Putamen (tissue), 1 donor: ENCODE results near the gene PIGV.
"Not testable (repeated sequence)": the region's sequence is repeated elsewhere in the genome, so short reads cannot be mapped to it uniquely, and the experiment has no call there.

Experiments
- DNase-seq: peaks from one replicate; pipeline ENCODE4 v3.0.0-alpha.2; 2016; ENCODE audit warnings: low spot score

Gene PIGV

DNA sequence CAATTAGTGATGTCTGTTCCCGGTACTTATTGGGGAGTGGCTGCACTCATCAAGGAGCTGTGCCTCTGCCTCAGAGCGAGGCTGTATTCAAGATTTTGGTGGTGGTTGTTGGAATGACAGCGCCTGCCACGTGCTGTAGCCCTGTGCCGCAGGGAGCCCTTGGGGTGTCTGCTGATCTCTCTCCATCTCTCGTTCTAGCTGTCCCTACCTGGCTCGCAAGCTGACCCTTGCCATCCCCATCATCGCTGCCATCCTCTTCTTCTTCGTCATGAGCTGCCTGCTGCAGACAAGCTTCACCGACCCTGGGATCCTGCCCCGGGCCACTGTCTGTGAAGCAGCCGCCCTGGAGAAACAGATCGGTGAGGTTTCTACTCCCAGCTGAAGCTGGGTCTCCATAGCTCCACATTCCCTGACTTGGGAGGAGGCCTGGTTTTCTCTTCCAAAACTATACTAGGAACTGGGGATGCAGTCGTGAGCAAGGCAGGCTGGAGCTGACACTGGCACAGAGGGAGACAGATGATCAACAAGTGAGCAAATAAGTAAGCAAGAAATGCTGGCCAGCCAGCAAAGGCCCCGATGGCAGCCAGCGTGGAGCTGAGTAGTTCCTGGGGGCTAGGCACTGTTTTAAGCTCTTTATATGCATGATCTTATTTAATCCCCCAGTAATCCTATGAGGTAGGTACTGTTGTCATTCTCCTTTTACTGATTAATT lies 44.7 kb downstream of the PIGV start:
- no peak for DNase-seq

DNA sequence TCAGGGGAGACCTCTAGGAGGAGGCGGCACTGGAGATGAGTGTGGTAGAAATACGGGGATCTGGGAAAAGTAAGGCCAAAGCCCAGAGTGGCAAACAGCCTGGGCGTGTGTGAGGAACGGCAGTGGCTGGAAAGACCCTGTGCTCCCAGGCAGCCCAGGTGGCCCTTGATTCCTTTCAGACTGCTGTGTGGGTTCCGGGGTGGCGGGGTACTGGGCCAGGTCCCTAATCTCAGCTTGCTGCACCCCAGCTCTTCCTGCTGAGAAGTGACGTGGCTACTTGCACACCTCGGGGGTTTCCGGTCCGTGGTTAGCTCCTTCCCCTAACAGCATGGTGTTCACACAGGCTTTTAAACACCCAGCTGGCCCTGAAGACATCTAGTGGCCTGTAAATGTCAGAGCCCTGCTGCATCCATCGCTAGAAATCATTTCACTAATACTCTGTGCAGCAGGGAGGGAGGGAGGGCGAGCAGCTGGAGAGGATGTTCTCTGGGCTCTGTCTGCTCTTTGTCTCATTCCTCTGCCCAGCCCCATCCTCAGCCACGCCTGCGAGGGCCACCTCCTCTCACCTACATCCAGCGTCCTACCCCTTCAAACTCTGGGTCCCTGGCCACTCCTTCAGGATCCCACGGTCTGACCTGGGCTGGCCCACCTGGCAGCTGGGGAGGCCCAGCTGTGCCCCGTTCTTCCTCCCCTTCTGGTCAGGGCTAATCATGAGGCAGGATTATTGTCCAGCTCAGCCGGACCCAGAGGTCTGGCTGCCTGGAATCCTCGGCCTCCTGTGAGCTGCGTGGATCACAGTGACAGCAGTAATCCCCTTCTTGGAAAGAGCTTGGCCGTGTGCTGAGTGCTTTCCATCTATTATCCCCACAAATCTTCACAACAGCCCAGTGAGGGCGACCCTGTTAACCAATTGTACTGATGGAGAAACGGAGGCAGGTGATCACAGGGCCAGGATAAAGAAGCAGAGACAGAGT lies 46.0 kb downstream of the PIGV start:
- no peak for DNase-seq

DNA sequence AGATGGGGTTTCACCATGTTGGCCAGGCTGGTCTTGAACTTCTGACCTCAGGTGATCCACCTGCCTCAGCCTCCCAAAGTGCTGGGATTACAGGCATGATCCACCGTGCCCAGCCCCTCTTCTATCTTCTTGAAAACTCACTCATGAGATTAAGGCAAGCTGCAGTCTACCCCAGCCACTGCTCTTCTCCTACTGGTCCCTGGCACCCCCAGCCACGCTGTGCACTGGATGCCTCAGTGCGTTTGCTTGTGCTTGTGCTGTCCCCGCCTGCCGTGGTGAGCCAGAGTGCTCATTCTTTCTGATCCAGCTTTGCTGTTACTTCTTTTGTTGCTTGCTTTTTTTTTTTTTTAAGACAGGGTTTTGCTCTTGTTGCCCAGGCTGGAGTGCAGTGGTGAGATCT lies 49.9 kb downstream of the PIGV start:
- DNase-seq = not testable (repeated sequence)

DNA sequence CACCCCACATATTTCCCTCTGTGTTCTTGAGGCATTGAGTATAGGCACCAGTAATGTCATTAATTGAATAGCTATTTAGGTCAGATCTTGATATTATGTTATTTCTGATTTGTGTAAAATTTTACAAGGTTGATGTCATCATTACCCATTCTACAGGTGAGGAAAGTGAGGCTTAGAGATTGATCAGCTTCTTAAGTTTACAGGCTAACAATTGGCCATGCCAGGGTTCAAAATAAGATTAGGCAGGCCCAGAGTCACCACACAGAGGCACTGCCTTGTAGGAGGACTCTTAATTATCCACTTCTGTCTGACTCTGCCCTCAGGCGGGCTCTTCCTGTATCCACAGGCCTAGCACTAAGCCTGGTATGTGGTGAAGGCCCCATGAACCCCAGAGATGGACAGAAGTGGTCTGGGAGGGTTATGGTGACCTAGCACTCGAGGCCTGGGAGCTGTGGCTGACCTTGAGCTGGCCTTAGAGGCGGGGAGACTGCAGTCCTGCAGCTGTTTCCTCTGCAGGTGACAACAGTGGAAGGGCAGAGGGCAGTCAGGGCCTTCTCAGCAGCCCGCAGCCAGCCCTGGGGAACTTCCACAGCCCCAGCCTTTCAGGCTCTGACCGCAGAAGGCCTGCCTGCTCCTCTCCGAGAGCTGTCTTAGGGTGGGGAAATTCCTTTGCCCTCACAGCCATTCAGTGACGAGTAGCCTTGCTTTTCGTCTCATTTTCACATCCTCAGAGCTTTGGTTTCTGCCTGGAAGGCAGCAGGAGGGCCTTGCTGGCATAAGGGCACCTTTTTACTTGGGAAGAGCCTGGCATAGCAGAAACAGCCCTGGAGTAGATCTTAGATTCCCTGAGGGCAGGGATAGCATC lies 51.0 kb downstream of the PIGV start:
- DNase-seq = no peak

DNA sequence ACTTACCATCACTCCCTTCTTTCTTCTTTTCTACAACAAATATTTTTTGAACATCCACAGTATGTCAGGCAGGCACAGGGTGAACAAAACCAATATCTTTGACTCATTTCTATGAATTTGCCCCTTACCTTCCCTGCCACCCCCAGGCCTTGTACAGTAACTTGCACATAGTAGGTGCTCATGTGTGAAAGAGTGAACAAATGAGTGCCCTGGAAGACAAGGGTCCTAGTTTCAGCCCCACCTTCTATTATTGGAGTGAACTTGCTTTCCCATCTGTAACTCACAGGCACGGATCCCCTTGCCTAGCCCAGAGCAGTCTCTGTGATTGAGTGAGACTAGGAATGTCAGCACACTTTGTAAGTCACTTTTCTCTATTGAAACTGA lies 51.6 kb downstream of the PIGV start:
- no peak for DNase-seq

DNA sequence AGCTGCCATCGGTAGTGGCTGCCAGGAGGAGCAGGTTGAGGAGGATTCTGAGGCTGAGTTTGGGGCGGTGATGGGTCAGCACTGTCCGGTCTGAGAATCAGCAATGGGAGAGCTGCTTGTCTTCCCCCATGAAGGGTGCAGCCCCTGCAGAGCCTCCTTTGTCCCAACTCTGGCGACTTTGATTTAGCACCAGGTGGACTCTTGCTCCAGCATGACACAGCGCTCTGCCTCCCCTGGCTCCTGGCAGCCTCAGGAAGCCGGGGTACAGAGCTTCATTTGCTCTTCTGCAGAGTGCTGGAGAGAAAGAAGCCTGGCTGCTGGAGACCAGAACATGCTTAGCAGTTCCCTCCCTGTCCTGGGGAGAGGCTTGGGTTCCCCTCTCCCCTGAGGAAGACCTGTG lies 52.0 kb downstream of the PIGV start:
- DNase-seq = no peak

DNA sequence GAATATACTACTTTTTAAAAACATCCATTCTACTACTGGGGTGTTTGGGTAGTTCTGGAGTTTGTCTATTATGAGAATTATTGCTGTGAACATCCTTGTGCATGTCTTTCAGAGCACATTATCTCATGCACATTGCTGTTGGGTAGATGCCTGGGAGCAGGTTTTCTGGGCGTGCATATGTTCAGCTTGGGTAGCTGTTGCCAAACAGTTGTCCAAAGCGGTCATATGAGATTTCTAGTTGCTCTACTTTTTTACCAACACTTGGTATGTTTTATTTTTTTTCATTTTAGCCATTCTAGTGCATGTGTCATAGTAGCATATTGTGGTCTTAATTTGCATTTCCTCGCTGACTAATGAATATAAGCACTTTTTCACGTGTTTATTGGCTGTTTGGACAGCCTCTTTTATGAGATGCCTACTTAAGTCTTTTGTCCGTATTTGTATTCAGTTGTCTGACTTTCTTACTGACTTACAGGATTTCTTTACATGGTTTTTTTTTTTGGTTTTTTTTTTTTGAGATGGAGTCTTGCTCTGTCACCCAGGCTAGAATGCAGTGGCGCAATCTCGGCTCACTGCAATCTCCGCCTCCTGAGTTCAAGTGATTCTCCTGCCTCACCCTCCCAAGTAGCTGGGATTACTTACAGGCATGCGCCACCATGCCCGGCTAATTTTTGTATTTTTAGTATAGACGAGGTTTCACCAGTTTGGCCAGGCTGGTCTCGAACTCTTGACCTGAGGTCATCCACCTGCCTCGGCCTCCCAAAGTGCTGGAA lies 56.9 kb downstream of the PIGV start:
- no peak for DNase-seq

- not testable (repeated sequence) for DNase-seq
Measured at GRCh38 chr1:26847826-26848225, 60.1 kb downstream of the PIGV start.
